Body of pancreas (tissue), 4 donors: ENCODE results near the gene ZFAND5. TPM values are rescaled to one million over a fixed set of nuclear protein-coding genes. Genes with fewer than 3 reads are reported as not detected.

Experiments used
- ATAC-seq: fragments of 150-250 bp; one replicate; pipeline ENCODE4 v1.9.1; 2016
- DNase-seq, 4 donors: peaks; one replicate each; pipeline ENCODE4 v3.0.0-alpha.2; 2019
- H3K27ac ChIP-seq, 4 donors: fragments of 200-600 bp; sonication (generic); 1 replicate in 3 of 4; 2 replicates in 1 of 4; pipeline versions ENCODE4 v1.5.1 to v1.6.1; 2016 to 2019; ENCODE audit warnings: mild to moderate bottlenecking in 1 of 4, mixed read lengths in 1 of 4, moderate library complexity in 1 of 4
- H3K27me3 ChIP-seq, 2 donors: fragments of 200-600 bp; sonication (generic); one replicate each; pipeline ENCODE4 v1.6.0; 2016; ENCODE audit warnings: mild to moderate bottlenecking in 1 of 2
- H3K36me3 ChIP-seq, 2 donors: fragments of 200-600 bp; sonication (generic); replicated peaks in 1 of 2; 2 replicates each; pipeline ENCODE4 v1.5.1; 2016; ENCODE audit warnings: low read depth in 2 of 2; ENCODE audit not compliant: insufficient read depth in 1 of 2
- H3K4me1 ChIP-seq: fragments of 200-600 bp; sonication (generic); one replicate; pipeline ENCODE4 v1.6.0; 2016
- H3K4me3 ChIP-seq, 2 donors: fragments of 200-600 bp; sonication (generic); 1 replicate in 1 of 2; 2 replicates in 1 of 2; pipeline ENCODE4 v1.5.1; 2016 to 2019
- H3K9me3 ChIP-seq, 3 donors: fragments of 200-600 bp; sonication (generic); 1 replicate in 2 of 3; 2 replicates in 1 of 3; pipeline ENCODE4 v1.5.1; 2016
- POLR2A ChIP-seq, 3 donors: fragments of 450-650 bp; IDR thresholded peaks; one replicate each; pipeline ENCODE4 v1.6.1; 2016; ENCODE audit warnings: antibody characterized with exemption in 3 of 3, mild to moderate bottlenecking in 2 of 3
- WGBS, 2 donors: methylation state at CpG; one replicate each; pipeline ENCODE4 v1.1.5; 2017; 5-methylcytosine and 5-hydroxymethylcytosine counted together
- intact Hi-C: fragments of 100-400 bp; cut with DNase I; formaldehyde crosslinking; loops from one replicate; pipeline ENCODE4 v1.15.1; 2023
- total RNA-seq, 2 donors: library from RNA; depleted of rRNA; stranded (reverse); fragments of >200 nt; gene quantifications; one replicate each; pipeline ENCODE4 v1.1.0, GENCODE V29; 2016
- TF ChIP-seq, protein P1 (sequence below), 7 experiments: fragments of 450-650 bp in 4 of 7; fragments of 200-600 bp in 3 of 7; sonication (generic) in 3 of 7; IDR thresholded peaks; one replicate each; pipeline ENCODE4 v1.5.1; 2016 to 2019; ENCODE audit warnings: antibody characterized with exemption in 7 of 7

Gene ZFAND5
- total RNA-seq, 2 donors from 2014 or later = 89.2 to 172 TPM

DNA sequence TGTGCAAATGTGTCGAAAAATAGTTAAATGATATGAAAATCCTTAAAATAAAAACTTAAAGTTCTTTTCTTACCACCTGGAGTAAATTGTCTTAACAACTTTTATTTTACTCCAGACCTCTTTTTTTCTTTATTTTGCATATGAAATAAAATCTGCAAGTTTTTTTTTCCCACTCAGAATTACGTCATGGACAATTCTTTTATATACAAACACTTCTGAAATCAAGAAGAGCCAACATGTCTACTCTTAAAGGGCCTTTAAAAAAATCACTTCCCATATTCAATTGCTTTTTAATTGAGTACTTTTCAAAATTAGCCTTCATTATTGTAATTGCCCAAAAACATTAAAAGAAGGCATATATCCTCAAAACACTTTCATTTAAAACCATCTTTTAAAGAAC, 37.7 kb upstream of the ZFAND5 start:
- WGBS, 2 donors = 80 to 85% methylated on average over 2 of the region's 2 CpGs
- no peaks in the 10 kb centered on the region for H3K4me1 ChIP-seq
- H3K36me3 ChIP-seq = no peaks in the 10 kb centered on the region
- DNase-seq = no peak
- H3K4me3 ChIP-seq = no peak overlapping the region
- no peak for ATAC-seq
- no peaks in the 10 kb centered on the region for H3K27me3 ChIP-seq
- H3K9me3 ChIP-seq = no peaks in the 10 kb centered on the region
- TF ChIP-seq POLR2A (IDR thresholded peaks at IDR 0.05) = no peak
- TF ChIP-seq, protein P1, sequence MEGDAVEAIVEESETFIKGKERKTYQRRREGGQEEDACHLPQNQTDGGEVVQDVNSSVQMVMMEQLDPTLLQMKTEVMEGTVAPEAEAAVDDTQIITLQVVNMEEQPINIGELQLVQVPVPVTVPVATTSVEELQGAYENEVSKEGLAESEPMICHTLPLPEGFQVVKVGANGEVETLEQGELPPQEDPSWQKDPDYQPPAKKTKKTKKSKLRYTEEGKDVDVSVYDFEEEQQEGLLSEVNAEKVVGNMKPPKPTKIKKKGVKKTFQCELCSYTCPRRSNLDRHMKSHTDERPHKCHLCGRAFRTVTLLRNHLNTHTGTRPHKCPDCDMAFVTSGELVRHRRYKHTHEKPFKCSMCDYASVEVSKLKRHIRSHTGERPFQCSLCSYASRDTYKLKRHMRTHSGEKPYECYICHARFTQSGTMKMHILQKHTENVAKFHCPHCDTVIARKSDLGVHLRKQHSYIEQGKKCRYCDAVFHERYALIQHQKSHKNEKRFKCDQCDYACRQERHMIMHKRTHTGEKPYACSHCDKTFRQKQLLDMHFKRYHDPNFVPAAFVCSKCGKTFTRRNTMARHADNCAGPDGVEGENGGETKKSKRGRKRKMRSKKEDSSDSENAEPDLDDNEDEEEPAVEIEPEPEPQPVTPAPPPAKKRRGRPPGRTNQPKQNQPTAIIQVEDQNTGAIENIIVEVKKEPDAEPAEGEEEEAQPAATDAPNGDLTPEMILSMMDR (IDR thresholded peaks at IDR 0.05) = no peak
- intact Hi-C loops = no loop called here
- no peak overlapping the region for H3K27ac ChIP-seq

DNA sequence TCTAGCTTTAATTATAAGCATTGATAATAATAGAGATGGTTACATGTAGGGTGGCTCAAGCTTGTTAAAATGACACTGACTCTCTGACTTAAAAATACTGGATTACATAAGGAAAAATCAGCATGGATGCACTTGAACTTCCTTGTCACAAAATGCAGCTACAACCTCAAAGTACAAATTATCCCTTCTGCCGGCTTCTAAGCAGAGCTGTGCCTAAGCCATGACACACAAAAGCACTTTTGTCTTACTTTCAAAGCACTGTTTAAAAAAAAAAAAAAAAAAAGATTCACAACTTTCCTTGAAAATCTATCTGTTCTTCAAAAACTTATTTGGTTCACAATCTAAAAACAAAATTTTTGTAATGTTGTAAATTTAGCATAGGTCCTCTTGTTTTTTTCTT, 36.4 kb upstream of the ZFAND5 start:
- H3K9me3 ChIP-seq = no peaks in the 10 kb centered on the region
- H3K27me3 ChIP-seq = no peaks in the 10 kb centered on the region
- WGBS, 2 donors = 48 to 71% methylated on average over 1 of the region's 1 CpG
- intact Hi-C loops = no loop called here
- H3K27ac ChIP-seq = no peak overlapping the region
- H3K4me3 ChIP-seq = no peak overlapping the region
- no peaks in the 10 kb centered on the region for H3K36me3 ChIP-seq
- no peak for ATAC-seq
- DNase-seq = no peak
- no peak for TF ChIP-seq POLR2A (IDR thresholded peaks at IDR 0.05)
- TF ChIP-seq, protein P1 (IDR thresholded peaks at IDR 0.05) = no peak
- H3K4me1 ChIP-seq = peaks cover 11% of the 10 kb centered on the region

DNA sequence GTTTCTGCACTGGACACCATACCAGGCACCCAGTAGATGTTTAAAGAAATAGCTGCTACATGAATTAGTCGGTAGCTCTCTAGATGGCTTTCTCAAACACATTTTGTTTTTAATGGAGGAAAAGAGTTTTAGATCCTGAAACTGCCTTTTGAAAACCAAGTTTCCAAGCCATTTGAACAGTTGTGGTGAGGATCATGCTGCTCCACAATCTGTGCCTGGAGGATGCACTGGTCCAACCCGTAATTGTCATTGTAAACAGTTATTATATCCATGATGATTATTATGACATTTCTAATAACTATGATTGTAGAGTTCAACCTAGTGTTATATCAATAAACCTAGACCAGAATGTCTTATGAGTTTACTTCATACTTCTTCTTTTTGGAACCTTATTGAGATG, 35.9 kb upstream of the ZFAND5 start:
- TF ChIP-seq, protein P1 (IDR thresholded peaks at IDR 0.05) = no peak
- TF ChIP-seq POLR2A (IDR thresholded peaks at IDR 0.05) = no peak

DNA sequence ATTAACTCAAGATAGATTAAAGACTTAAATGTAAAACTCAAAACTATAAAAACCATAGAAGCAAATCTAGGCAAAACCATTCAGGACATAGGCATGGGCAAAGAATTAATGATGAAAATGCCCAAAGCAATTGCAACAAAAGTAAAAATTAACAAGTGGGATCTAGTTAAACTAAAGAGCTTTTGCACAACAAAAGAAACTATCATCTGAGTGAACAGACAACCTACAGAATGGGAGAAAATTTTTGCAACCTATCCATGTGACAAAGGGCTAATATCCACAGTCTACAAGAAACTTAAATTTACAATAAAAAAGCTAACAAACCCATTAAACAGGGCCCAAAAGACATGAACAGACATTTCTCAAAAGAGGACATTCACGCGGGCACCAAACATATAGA, 34.4 kb upstream of the ZFAND5 start:
- Histone ChIP-seq H3K27ac (no peak overlapping the region), H3K4me3 (no peak overlapping the region), H3K4me1 (peaks cover 16% of the 10 kb centered on the region), H3K9me3 (no peaks in the 10 kb centered on the region), H3K36me3 (no peaks in the 10 kb centered on the region), H3K27me3 (no peaks in the 10 kb centered on the region)
- DNase-seq = no peak
- TF ChIP-seq, protein P1 (IDR thresholded peaks at IDR 0.05) = no peak
- TF ChIP-seq POLR2A (IDR thresholded peaks at IDR 0.05) = no peak
- intact Hi-C loops = no loop called here
- ATAC-seq = no peak
- 100% methylated on average over 2 of the region's 2 CpGs for WGBS, 2 donors

More for the DNA sequence above, 35.9 kb upstream of the ZFAND5 start:
- Histone ChIP-seq H3K4me1 (peaks cover 16% of the 10 kb centered on the region), H3K36me3 (no peaks in the 10 kb centered on the region), H3K9me3 (no peaks in the 10 kb centered on the region), H3K27me3 (no peaks in the 10 kb centered on the region), H3K27ac (no peak overlapping the region), H3K4me3 (no peak overlapping the region)
- intact Hi-C loops = no loop called here
- WGBS, 2 donors = 88 to 92% methylated on average over 2 of the region's 2 CpGs
- DNase-seq (no peak), ATAC-seq (no peak)

DNA sequence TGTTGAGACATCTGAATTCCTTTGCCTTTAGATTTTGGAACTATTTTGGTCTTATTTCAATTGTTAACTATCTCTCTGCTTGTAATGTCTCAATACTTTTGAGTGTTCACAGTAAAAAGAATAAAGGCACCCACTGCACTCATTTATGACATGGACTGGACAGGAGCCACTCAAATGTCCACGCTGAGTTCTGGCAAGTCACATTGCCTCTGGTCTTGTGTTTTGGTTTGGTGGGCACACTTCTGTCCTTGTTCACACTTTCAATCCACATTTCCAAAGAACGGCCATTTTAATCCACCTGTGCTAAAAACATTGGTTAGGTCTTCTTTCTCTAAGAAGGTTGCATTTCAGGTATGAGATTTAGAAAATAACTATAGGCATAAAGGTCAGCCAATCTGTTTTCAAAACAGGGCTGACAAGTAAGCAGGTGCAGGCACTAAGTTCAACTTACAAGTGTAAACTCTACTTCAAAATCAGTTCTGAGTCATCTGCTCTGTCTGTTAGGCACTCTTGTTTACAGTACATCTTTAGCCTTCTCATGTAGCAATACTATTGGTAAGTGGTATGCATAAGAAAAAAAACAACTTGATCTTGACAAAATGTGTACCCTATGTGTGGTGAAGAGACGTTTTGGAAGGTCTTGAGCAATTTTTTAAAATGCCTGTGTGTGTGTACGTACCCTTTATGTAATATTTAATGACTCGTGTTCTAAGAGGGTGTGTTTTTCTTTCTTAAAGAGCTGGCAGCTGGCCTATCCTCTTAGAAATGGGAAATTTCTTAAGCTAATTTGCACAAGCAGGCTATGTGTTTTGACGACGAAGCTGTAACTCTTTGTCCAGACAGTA, 31.5 kb upstream of the ZFAND5 start:
- no peak for TF ChIP-seq POLR2A (IDR thresholded peaks at IDR 0.05)
- TF ChIP-seq, protein P1 (IDR thresholded peaks at IDR 0.05) = no peak
- peak in 2 of 4 donors; percentile 15 to 26 for DNase-seq
- intact Hi-C loops = no loop called here
- H3K4me1 ChIP-seq = peaks cover 16% of the 10 kb centered on the region
- H3K9me3 ChIP-seq = no peaks in the 10 kb centered on the region
- H3K4me3 ChIP-seq = no peak overlapping the region
- H3K36me3 ChIP-seq = no peaks in the 10 kb centered on the region
- 26 to 33% methylated on average over 7 of the region's 7 CpGs for WGBS, 2 donors
- peak overlapping the region in 1 of 4 donors; percentile 38 for H3K27ac ChIP-seq
- ATAC-seq = peak; percentile 76
- H3K27me3 ChIP-seq = no peaks in the 10 kb centered on the region
